Astrocyte (in vitro differentiated cells and primary cell): ENCODE results near the gene SLC17A7. TPM values are rescaled to one million over a fixed set of nuclear protein-coding genes. Genes with fewer than 3 reads are reported as not detected.
"Not testable (repeated sequence)": the region's sequence is repeated elsewhere in the genome, so short reads cannot be mapped to it uniquely, and the experiment has no call there.

Experiments
- DNase-seq: peaks from one replicate; pipeline ENCODE4 v3.0.0-alpha.2; 2010; ENCODE audit warnings: low read depth
- FAIRE-seq: peaks from 2 replicates; lab custom pipeline; 2011; peaks lifted over from hg19 to GRCh38; lab: Jason Lieb, UNC
- H2AFZ ChIP-seq: 2 replicates; pipeline ENCODE4 v1.6.0; 2012; ENCODE audit warnings: low read depth, low read length, inconsistent platforms
- H3K27ac ChIP-seq: 2 replicates; pipeline ENCODE4 v1.5.1; 2011; ENCODE audit warnings: low read depth, low read length, inconsistent platforms
- H3K27me3 ChIP-seq: 2 replicates; pipeline ENCODE4 v1.6.0; 2011; ENCODE audit warnings: low read length, inconsistent platforms; ENCODE audit not compliant: insufficient read depth
- H3K36me3 ChIP-seq: 2 replicates; pipeline ENCODE4 v1.5.1; 2011; ENCODE audit warnings: low read length, inconsistent platforms; ENCODE audit not compliant: insufficient read depth
- H3K4me1 ChIP-seq: 2 replicates; pipeline ENCODE4 v1.5.1; 2011; ENCODE audit warnings: low read length, inconsistent platforms; ENCODE audit not compliant: insufficient read depth
- H3K4me2 ChIP-seq: 2 replicates; pipeline ENCODE4 v1.6.0; 2012; ENCODE audit warnings: low read length, inconsistent platforms
- H3K4me3 ChIP-seq: 2 replicates; pipeline ENCODE4 v1.5.1; 2011; ENCODE audit warnings: low read depth, mild to moderate bottlenecking, low read length, inconsistent platforms; ENCODE audit not compliant: insufficient read depth
- H3K79me2 ChIP-seq: 2 replicates; pipeline ENCODE4 v1.6.0; 2012; ENCODE audit warnings: mild to moderate bottlenecking, low read length, inconsistent platforms; ENCODE audit not compliant: insufficient read depth
- H3K9ac ChIP-seq: 2 replicates; pipeline ENCODE4 v1.6.0; 2012; ENCODE audit warnings: mild to moderate bottlenecking, low read length, inconsistent platforms
- H3K9me3 ChIP-seq: 2 replicates; pipeline ENCODE4 v1.5.1; 2012; ENCODE audit warnings: low read depth, mild to moderate bottlenecking, low read length, inconsistent platforms; ENCODE audit not compliant: insufficient read depth
- H4K20me1 ChIP-seq: 2 replicates; pipeline ENCODE4 v1.6.0; 2012; ENCODE audit warnings: low read length, inconsistent platforms; ENCODE audit not compliant: insufficient read depth
- H3K27ac Mint-ChIP-seq: one replicate; pipeline ENCODE4 v1.8.0; 2021; ENCODE audit warnings: mild to moderate bottlenecking, mixed read lengths; ENCODE audit not compliant: unreplicated experiment
- H3K27me3 Mint-ChIP-seq: one replicate; pipeline ENCODE4 v1.8.0; 2021; ENCODE audit warnings: low read depth, mixed read lengths; ENCODE audit not compliant: unreplicated experiment
- H3K36me3 Mint-ChIP-seq: one replicate; pipeline ENCODE4 v1.8.0; 2021; ENCODE audit warnings: low read depth, mixed read lengths; ENCODE audit not compliant: unreplicated experiment
- H3K4me1 Mint-ChIP-seq: one replicate; pipeline ENCODE4 v1.8.0; 2021; ENCODE audit warnings: low read depth, mixed read lengths; ENCODE audit not compliant: unreplicated experiment
- H3K4me3 Mint-ChIP-seq: one replicate; pipeline ENCODE4 v1.8.0; 2021; ENCODE audit warnings: mild to moderate bottlenecking, moderate library complexity, mixed read lengths; ENCODE audit not compliant: unreplicated experiment
- H3K9me3 Mint-ChIP-seq: one replicate; pipeline ENCODE4 v1.8.0; 2021; ENCODE audit warnings: mild to moderate bottlenecking, mixed read lengths; ENCODE audit not compliant: unreplicated experiment
- EZH2 ChIP-seq: IDR thresholded peaks from 2 replicates; pipeline ENCODE4 v1.6.1; 2012; ENCODE audit warnings: mild to moderate bottlenecking, low read length, inconsistent platforms; ENCODE audit not compliant: insufficient read depth
- total RNA-seq: library from RNA; stranded (reverse); gene quantifications from 2 replicates; pipeline ENCODE4 v1.2.1, GENCODE V29; 2021
- TF ChIP-seq, protein P1 (sequence below): IDR thresholded peaks from 2 replicates; pipeline ENCODE4 v1.5.1; 2011; ENCODE audit warnings: low read depth, mild to moderate bottlenecking, inconsistent platforms, low read length, moderate library complexity; ENCODE audit not compliant: insufficient read depth

SLC17A7 gene
- total RNA-seq, 1 donor from 2014 or later = 0.16 TPM

DNA sequence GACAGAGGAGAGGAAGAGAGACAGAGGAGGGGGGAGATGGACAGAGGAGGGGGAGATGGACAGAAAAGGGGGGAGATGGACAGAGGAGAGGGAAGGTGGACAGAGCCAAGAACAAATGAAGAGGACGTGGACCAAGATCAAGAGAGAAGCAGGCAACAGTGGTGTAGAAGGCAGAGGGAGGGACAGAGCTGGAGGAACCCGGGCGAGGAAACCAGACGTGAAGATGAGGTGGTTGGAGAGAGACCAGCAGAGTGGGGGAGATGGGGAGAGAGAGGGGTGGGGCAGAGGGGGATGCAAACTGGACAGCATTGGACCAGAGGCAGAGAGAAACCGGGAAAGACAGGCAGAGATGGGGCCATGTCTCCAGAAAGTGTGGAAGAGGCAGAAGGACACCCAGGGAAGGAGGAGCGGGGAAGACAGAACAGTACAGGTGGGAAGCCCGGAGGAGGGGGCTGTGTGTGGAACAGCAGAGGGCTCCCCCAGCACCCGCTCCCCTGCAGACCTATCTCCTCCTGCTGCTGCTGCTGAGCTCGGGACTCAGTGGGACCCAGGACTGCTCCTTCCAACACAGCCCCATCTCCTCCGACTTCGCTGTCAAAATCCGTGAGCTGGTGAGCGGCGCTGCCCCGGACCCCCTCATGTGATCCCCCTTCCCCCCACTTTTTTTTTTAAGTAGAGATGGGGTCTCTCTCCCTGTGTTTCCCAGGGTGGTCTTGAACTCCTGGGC, 34.0 kb upstream of the SLC17A7 start:
- Histone ChIP-seq H3K36me3 (no peaks in the 10 kb centered on the region), H3K79me2 (no peaks in the 10 kb centered on the region), H3K4me3 (no peak overlapping the region), H3K27me3 (no peaks in the 10 kb centered on the region), H3K9me3 (no peaks in the 10 kb centered on the region), H3K27ac (no peak overlapping the region), H4K20me1 (no peaks in the 10 kb centered on the region), H3K9ac (peak overlapping the region; percentile 81), H3K4me2 (peak overlapping the region; percentile 90), H2AFZ (no peak overlapping the region), H3K4me1 (peaks cover 4% of the 10 kb centered on the region)
- Mint-ChIP-seq H3K9me3 (no peaks in the 10 kb centered on the region), H3K27ac (no peak overlapping the region), H3K27me3 (peaks cover 28% of the 10 kb centered on the region), H3K4me3 (no peak overlapping the region), H3K36me3 (no peaks in the 10 kb centered on the region), H3K4me1 (no peaks in the 10 kb centered on the region)
- no peak for FAIRE-seq
- no peak for DNase-seq
- TF ChIP-seq EZH2 = no peak
- TF ChIP-seq, protein P1, sequence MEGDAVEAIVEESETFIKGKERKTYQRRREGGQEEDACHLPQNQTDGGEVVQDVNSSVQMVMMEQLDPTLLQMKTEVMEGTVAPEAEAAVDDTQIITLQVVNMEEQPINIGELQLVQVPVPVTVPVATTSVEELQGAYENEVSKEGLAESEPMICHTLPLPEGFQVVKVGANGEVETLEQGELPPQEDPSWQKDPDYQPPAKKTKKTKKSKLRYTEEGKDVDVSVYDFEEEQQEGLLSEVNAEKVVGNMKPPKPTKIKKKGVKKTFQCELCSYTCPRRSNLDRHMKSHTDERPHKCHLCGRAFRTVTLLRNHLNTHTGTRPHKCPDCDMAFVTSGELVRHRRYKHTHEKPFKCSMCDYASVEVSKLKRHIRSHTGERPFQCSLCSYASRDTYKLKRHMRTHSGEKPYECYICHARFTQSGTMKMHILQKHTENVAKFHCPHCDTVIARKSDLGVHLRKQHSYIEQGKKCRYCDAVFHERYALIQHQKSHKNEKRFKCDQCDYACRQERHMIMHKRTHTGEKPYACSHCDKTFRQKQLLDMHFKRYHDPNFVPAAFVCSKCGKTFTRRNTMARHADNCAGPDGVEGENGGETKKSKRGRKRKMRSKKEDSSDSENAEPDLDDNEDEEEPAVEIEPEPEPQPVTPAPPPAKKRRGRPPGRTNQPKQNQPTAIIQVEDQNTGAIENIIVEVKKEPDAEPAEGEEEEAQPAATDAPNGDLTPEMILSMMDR = no peak

DNA sequence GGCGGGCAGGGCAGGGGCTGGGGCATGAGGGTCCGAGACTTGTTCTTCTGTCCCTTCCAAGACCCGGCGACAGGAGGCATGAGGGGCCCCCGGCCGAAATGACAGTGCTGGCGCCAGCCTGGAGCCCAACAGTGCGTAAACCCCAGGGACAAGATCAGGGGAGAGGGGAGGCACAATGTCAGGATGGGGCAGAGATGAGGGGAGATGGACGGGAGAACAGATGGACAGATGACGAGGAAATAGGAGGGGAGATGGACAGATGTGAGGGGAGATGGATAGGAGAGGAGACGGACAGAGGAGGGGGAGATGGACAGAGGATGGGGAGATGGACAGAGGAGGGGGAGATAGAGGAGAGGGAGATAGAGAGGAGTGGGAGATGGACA, 33.2 kb upstream of the SLC17A7 start:
- Histone ChIP-seq H3K27ac (no peak overlapping the region), H3K79me2 (no peaks in the 10 kb centered on the region), H3K9me3 (no peaks in the 10 kb centered on the region), H3K4me2 (peak overlapping the region; percentile 90), H3K4me3 (peak overlapping the region; percentile 37), H3K27me3 (no peaks in the 10 kb centered on the region), H3K36me3 (no peaks in the 10 kb centered on the region), H2AFZ (peak overlapping the region; percentile 61), H3K4me1 (peaks cover 4% of the 10 kb centered on the region), H4K20me1 (no peaks in the 10 kb centered on the region), H3K9ac (peak overlapping the region; percentile 81)
- FAIRE-seq (no peak), DNase-seq (no peak)
- H3K4me3 Mint-ChIP-seq = no peak overlapping the region
- no peaks in the 10 kb centered on the region for H3K9me3 Mint-ChIP-seq
- no peaks in the 10 kb centered on the region for H3K36me3 Mint-ChIP-seq
- H3K27me3 Mint-ChIP-seq = peaks cover 28% of the 10 kb centered on the region
- no peak overlapping the region for H3K27ac Mint-ChIP-seq
- TF ChIP-seq EZH2 = no peak
- TF ChIP-seq, protein P1 = no peak
- H3K4me1 Mint-ChIP-seq = no peaks in the 10 kb centered on the region

DNA sequence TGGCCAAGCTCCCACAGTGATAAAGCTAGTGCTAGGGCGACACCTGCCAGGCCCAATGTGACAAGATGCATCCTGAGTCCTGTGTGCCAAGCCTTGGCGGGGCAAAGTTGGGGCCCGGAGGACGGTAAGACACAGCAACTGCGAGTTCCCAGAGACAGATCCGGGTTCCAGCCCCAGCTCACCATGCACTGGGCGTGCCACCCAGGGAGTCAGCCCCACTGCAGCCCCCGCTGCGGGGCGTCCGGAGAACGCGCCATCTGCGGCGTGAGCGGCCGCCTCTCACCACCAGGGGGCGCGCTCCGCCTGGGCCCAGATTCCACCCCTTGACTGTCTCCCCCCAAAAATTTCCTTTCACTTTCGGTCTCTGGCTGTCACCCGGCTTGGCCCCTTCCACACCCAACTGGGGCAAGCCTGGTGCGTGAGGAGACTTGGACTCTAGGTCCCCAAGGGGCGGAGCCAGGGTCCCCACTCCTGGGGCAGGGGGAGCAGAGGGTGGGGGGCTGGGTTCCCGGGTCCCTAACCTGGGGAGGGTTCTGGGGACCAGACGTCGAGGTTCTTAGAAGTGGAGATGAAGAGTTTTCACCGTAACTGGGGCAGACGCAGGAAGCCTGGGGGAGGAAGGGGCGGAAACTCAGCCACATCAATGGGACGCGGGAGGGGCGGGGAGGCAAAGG, 32.7 kb upstream of the SLC17A7 start, which contains the start of gene FLT3LG:
Gene FLT3LG, plus strand, starts transcription at position 348 of the 674 bp plus-strand sequence. CDS start 425 bp downstream, outside the sequence.
- no peaks in the 10 kb centered on the region for H3K79me2 ChIP-seq
- no peaks in the 10 kb centered on the region for H3K9me3 ChIP-seq
- peaks cover 28% of the 10 kb centered on the region for H3K27me3 Mint-ChIP-seq
- no peaks in the 10 kb centered on the region for H4K20me1 ChIP-seq
- peaks cover 2% of the 10 kb centered on the region for H3K36me3 Mint-ChIP-seq
- H3K4me3 ChIP-seq = peak within 1 kb of the TSS; percentile 37
- peaks cover 4% of the 10 kb centered on the region for H3K4me1 ChIP-seq
- no peak within 1 kb of the TSS for H3K4me3 Mint-ChIP-seq
- FAIRE-seq (no peak), DNase-seq (no peak)
- no peak within 1 kb of the TSS for H3K27ac ChIP-seq
- H3K36me3 ChIP-seq = no peaks in the 10 kb centered on the region
- no peak within 1 kb of the TSS for H3K27ac Mint-ChIP-seq
- H3K4me2 ChIP-seq = peak within 1 kb of the TSS; percentile 90
- H3K9ac ChIP-seq = peak within 1 kb of the TSS; percentile 81
- H3K9me3 Mint-ChIP-seq = no peaks in the 10 kb centered on the region
- H2AFZ ChIP-seq = peak within 1 kb of the TSS; percentile 64
- no peaks in the 10 kb centered on the region for H3K27me3 ChIP-seq
- H3K4me1 Mint-ChIP-seq = no peaks in the 10 kb centered on the region
- TF ChIP-seq EZH2 = no peak
- TF ChIP-seq, protein P1 = peak; percentile 77

DNA sequence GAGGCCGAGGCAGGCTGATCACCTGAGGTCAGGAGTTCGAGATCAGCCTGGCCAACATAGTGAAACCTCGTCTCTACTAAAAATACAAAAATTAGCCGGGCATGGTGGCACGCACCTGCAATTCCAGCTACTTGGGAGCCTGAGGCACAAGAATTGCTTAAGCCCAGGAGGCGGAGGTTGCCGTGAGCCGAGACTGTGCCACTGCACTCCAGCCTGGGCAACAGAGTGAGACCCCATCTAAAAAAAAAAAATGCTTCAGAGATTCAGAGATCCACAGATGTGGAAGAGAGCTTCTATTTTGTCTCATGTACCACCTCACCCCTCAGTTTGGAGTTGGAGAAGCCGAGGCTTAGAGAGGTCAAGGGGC, 32.2 kb upstream of the SLC17A7 start:
- not testable (repeated sequence) for FAIRE-seq, H3K27me3 ChIP-seq, DNase-seq, H3K27ac Mint-ChIP-seq, H3K9me3 Mint-ChIP-seq, H3K27ac ChIP-seq, H3K36me3 Mint-ChIP-seq, H3K4me1 Mint-ChIP-seq, H3K4me3 Mint-ChIP-seq, H3K9me3 ChIP-seq, H3K36me3 ChIP-seq, H4K20me1 ChIP-seq, H3K4me1 ChIP-seq, H3K79me2 ChIP-seq
- peak overlapping the region; percentile 90 for H3K4me2 ChIP-seq
- H3K4me3 ChIP-seq = peak overlapping the region; percentile 37
- H3K9ac ChIP-seq = peak overlapping the region; percentile 81
- H3K27me3 Mint-ChIP-seq = peaks cover 28% of the 10 kb centered on the region
- H2AFZ ChIP-seq = peak overlapping the region; percentile 59
